Loucy (cell line): ENCODE data around the gene PKD1.
"Not testable (repeated sequence)": the region's sequence is repeated elsewhere in the genome, so short reads cannot be mapped to it uniquely, and the experiment has no call there.

Source experiments
- CTCF ChIP-seq: fragments of 200-600 bp; sonication (generic); conservative IDR thresholded peaks from 2 replicates; pipeline ENCODE4 v1.5.1; 2014; ENCODE audit warnings: mild to moderate bottlenecking, antibody characterized with exemption, low read length
- EZH2phosphoT487 ChIP-seq: fragments of 200-600 bp; IDR thresholded peaks from 2 replicates; pipeline ENCODE4 v1.6.1; 2018; ENCODE audit warnings: antibody characterized with exemption, mild to moderate bottlenecking, moderate library complexity, borderline replicate concordance

DNA sequence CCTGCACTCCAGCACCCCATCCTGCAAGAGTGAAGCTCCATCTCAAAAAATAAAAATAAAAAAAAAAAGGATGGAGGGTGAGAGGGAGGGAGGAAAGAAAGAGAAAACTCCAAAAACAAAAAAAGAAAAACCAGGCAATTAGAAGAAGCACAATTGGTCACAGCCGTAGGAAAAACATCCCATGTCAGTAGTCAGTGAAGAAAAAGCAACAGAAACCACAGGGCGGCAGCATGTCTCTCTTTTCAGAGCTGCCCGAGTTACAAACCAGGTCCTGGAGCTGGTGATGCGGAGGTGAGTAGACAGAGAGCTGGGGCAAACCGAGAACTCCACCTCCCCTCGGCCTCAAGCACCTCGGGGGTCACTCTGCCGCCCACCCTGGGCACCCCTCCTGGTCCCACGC lies 14.4 kb downstream of the PKD1 start:
- not testable (repeated sequence) for TF ChIP-seq CTCF, EZH2phosphoT487
